Gastroesophageal sphincter (tissue), 3 donors: ENCODE data around the gene NAV2.

ENCODE experiments used
- CTCF ChIP-seq, 4 experiments: fragments of 200-600 bp in 2 of 4; fragments of 450-650 bp in 2 of 4; sonication (generic) in 1 of 4; IDR thresholded peaks; one replicate each; pipeline ENCODE4 v1.5.1; 2017 to 2019; ENCODE audit warnings: antibody characterized with exemption in 4 of 4, mild to moderate bottlenecking in 2 of 4, moderate library complexity in 2 of 4
- EP300 ChIP-seq: sonication (generic); formaldehyde crosslinking; IDR thresholded peaks from one replicate; pipeline ENCODE4 v1.6.1; 2017; ENCODE audit warnings: antibody characterized with exemption, mild to moderate bottlenecking
- POLR2A ChIP-seq, 2 donors: fragments of 450-650 bp; IDR thresholded peaks; one replicate each; pipeline ENCODE4 v1.6.1; 2017; ENCODE audit warnings: antibody characterized with exemption in 2 of 2, mild to moderate bottlenecking in 2 of 2, moderate library complexity in 1 of 2
- POLR2AphosphoS5 ChIP-seq: sonication (generic); formaldehyde crosslinking; IDR thresholded peaks from one replicate; pipeline ENCODE4 v1.6.1; 2017; ENCODE audit warnings: antibody characterized with exemption

- TF ChIP-seq POLR2AphosphoS5 (no peak), CTCF (IDR thresholded peaks at IDR 0.05) (no peak), POLR2A (IDR thresholded peaks at IDR 0.05) (no peak), EP300 (no peak)
Measured at GRCh38 chr11:20003351-20003750, 290.7 kb downstream of the NAV2 start.
